Astrocyte of the cerebellum (primary cell): Measurements from ENCODE around the gene DMP1.

Source experiments
- DNase-seq: peaks from one replicate; pipeline ENCODE4 v3.0.0-alpha.2; 2011; ENCODE audit warnings: low read depth
- H3K4me3 ChIP-seq: 2 replicates; pipeline ENCODE4 v1.5.1; 2011; ENCODE audit warnings: mild to moderate bottlenecking, low read depth, low read length, moderate library complexity
- in situ Hi-C: cut with HindIII; loops from 2 replicates; pipeline ENCODE4 v1.10.0; 2017; ENCODE audit warnings: low sequenced_read_pairs
- TF ChIP-seq, protein P1 (sequence below): IDR thresholded peaks from 2 replicates; pipeline ENCODE4 v1.5.1; 2012; ENCODE audit warnings: low read length, low read depth, moderate library complexity, mild to moderate bottlenecking; ENCODE audit errors: missing control alignments

The DMP1 gene

DNA sequence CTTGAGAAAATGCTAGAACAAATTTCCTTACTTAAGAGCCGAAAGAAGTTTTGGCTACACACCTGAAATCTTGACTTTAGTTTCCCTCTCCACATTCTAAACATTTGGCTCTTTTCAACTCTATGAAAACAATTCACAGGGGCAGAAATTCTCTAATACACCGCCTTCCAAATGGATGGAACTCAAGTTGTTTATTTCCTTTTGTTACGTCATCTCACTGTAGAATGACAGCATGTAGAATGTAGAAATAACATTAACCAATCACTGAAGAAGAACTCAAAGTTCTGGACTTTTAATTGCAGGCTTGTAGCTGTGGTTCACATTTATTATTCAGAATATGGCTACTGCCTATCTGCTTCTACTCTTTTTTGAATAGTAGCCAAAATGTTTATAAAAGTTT is 1.9 kb downstream of the DMP1 start:
- DNase-seq, result no peak
- no peak overlapping the region for H3K4me3 ChIP-seq
- TF ChIP-seq, protein P1, sequence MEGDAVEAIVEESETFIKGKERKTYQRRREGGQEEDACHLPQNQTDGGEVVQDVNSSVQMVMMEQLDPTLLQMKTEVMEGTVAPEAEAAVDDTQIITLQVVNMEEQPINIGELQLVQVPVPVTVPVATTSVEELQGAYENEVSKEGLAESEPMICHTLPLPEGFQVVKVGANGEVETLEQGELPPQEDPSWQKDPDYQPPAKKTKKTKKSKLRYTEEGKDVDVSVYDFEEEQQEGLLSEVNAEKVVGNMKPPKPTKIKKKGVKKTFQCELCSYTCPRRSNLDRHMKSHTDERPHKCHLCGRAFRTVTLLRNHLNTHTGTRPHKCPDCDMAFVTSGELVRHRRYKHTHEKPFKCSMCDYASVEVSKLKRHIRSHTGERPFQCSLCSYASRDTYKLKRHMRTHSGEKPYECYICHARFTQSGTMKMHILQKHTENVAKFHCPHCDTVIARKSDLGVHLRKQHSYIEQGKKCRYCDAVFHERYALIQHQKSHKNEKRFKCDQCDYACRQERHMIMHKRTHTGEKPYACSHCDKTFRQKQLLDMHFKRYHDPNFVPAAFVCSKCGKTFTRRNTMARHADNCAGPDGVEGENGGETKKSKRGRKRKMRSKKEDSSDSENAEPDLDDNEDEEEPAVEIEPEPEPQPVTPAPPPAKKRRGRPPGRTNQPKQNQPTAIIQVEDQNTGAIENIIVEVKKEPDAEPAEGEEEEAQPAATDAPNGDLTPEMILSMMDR, result no peak
- in situ Hi-C loops, result no loop called here

DNA sequence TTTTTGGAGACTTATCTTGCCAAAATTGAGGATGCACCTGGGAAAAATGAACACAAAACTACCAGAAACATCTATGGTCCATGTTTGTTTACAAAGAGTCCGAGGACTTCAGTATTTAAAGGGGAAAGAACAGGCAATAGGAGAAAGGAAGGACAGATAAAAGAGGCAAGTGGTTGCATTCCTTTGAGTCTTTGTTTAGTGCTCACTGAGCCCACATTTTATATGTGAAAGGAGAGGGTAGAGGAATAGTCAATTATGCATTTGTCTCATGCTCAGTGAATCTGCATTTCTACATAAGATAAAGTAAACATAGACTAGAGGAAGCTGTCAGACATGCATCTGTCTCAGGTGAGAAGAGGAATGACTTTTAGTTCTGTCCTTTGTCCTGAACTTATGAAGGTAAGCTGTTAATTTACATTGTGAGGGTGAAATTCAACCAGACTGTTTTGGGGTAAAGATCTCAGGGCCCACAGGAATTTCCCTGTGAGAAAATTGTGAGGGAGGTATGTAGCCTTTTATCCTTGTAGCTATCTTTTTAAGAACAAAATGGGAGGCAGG is 4.5 kb downstream of the DMP1 start:
- no peak for DNase-seq
- in situ Hi-C loops, result no loop called here
- no peak overlapping the region for H3K4me3 ChIP-seq
- TF ChIP-seq, protein P1, result no peak

DNA sequence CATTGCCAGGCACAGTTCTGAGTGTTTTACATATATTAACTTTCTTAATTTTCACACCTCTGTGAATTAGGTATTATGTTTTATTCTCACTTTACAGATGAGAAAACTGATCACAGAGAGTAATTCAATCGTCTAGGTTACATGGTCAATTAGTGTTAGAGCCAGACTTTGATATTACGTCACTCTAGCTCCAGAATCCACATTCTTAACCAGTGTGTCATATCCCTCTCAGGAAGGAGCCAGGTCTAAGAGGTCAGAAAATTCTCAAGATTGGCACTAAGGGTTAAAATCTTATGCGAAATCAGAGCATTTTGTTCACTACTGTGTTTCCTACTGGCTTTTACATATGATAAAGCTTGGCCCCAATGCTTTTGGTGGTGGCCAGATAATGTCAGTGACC is 7.4 kb downstream of the DMP1 start:
- in situ Hi-C loops, result no loop called here
- TF ChIP-seq, protein P1, result no peak

DNA sequence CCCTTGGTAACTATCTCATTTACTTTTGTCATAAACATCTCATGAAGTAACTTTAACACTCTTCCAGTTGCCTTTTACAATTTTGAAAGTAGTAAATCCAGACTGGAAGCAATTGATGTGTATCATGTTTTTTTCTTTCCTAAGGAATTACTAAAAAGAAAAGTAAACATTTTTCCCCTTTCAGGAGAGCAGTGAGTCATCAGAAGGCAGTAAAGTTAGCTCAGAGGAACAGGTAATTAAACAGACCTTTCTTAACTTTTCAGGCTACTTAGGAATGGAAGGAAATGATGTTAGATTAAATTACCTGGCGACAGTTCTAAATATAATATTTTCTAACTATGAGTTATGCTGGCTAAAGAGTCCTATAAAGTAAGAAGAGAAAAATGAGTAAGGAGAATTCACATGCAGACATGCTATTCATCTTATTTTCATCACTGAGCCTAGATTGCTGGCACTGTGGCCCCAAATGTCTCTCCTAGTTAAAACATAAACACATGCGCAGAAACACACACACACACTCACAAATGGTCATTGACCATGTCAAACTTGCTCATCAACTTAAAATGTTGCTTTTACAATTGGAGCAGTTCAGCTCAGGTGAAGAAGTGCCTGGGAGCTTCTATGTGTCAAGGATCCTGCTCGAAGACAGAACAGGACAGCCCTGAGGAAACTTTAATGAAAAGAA is 9.3 kb downstream of the DMP1 start:
- TF ChIP-seq, protein P1, result no peak
- DNase-seq, result no peak
- no peak overlapping the region for H3K4me3 ChIP-seq
- in situ Hi-C loops, result no loop called here

More for the DNA sequence above, 7.4 kb downstream of the DMP1 start:
- H3K4me3 ChIP-seq, result no peak overlapping the region
- DNase-seq, result peak; percentile 71

DNA sequence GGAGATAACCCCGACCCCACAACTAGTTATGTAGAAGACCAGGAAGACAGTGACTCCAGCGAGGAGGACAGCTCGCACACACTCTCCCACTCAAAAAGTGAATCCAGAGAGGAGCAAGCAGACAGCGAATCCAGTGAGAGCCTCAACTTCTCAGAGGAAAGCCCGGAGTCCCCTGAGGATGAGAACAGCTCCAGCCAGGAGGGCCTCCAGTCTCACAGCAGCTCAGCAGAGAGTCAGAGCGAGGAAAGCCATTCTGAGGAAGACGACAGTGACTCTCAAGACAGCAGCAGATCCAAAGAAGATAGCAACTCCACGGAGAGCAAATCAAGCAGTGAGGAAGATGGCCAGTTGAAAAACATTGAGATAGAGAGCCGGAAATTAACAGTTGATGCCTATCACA is 12.8 kb downstream of the DMP1 start:
- in situ Hi-C loops, result no loop called here

DNA sequence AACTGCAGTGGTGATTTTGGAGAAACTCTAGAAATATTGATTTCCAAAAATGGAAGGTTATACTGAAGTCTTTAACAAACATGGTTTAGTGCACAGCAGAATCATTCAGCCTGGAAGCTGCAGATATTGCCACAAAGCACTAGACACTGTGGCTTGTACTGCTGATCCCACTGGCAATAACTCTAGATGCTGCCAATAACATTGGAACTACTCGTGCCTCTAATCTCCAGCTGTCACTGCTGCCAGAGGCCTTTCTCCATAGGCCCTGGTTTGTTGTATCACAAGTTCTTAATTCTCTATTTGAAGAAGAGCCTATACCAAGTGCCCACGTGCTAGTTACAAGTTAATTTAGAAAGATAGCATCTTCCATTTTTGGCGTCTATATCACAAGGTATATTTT is 19.3 kb downstream of the DMP1 start:
- no peak overlapping the region for H3K4me3 ChIP-seq
- no peak for DNase-seq
- in situ Hi-C loops, result no loop called here
- TF ChIP-seq, protein P1, result no peak

More for the DNA sequence above, 12.8 kb downstream of the DMP1 start:
- TF ChIP-seq, protein P1, result no peak
- DNase-seq, result no peak
- no peak overlapping the region for H3K4me3 ChIP-seq
